ENCODE results near the gene RASGRP1.

RASGRP1 gene

DNA sequence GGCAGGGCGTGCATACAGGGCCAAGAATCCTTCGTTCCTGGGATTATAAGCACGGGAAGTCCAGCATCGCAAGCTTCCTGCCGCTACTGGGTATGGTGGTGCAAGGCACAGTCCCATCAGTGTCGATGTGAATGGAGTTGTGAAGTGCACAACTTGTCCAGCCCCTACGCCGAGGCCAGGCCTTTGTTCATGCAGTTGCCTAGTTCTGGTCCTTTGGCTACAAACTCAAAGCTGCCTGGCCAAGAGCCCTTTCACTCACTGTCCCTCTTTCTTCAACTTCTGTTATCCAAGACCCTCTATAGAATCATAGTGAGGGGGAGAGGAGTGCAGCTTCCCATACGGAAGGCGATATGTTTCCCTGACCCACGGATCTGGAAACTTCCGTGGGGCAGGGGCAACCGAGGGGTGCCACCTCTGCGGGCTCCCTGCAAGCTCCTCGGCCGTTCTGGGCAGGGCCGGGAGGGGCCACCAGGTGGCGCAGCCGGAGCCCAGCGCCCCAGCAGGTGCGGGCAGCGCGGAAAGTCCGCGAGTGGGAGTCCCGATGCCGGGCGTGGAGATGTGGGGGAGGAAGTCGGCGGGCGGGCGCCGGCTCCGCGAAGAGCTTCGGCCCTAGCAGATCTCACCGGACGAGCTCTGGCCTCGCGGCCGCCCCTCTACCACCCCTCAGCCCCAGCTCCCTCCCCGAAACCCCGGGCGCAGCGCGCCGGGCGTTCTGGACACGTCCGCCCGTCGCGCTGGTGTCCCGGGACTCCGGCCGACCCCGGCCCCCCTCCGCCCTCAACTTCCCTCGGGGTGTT is 693 bp downstream of the RASGRP1 start:
- peak overlapping the region; percentile 69 for H3K4me3 ChIP-seq (ENCODE audit: low read length)
- no peak overlapping the region for H3K27ac ChIP-seq (ENCODE audit: low read length)
- no peaks in the 10 kb centered on the region for H3K9me3 ChIP-seq (ENCODE audit: control insufficient read depth, low read depth, low read length)
- H3K36me3 ChIP-seq (ENCODE audit: control insufficient read depth, low read depth, low read length) = no peaks in the 10 kb centered on the region
- no peaks in the 10 kb centered on the region for H3K4me1 ChIP-seq (ENCODE audit: control insufficient read depth, low read depth, low read length)
- H3K9ac ChIP-seq (ENCODE audit: low read length) = no peak overlapping the region
- peaks cover 44% of the 10 kb centered on the region for H3K27me3 ChIP-seq (ENCODE audit: control insufficient read depth, insufficient read depth, low read length)

DNA sequence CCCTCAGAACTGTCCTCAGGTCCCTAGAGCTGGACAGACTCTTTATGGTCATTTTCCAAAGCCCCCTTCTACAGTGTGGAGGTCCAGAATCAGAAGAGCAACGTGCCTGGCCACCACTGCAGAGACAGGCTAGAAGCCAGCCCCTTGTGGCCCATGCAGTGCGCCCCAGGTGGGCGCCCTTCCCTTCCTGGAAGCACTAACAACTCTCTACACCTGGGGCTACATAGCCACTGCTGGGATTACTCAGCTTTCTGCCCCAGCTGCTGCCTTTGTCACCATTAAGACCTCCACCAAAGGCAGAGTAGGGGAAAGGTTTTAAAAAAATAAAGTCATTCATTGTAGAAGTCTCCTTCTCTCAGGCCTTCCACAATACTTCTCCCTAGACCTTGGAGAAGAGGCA is 2.3 kb downstream of the RASGRP1 start:
- Histone ChIP-seq H3K9ac (ENCODE audit: low read length) (no peak overlapping the region), H3K27ac (ENCODE audit: low read length) (no peak overlapping the region), H3K27me3 (ENCODE audit: control insufficient read depth, insufficient read depth, low read length) (peaks cover 44% of the 10 kb centered on the region), H3K36me3 (ENCODE audit: control insufficient read depth, low read depth, low read length) (no peaks in the 10 kb centered on the region), H3K4me1 (ENCODE audit: control insufficient read depth, low read depth, low read length) (no peaks in the 10 kb centered on the region), H3K9me3 (ENCODE audit: control insufficient read depth, low read depth, low read length) (no peaks in the 10 kb centered on the region), H3K4me3 (ENCODE audit: low read length) (no peak overlapping the region)

DNA sequence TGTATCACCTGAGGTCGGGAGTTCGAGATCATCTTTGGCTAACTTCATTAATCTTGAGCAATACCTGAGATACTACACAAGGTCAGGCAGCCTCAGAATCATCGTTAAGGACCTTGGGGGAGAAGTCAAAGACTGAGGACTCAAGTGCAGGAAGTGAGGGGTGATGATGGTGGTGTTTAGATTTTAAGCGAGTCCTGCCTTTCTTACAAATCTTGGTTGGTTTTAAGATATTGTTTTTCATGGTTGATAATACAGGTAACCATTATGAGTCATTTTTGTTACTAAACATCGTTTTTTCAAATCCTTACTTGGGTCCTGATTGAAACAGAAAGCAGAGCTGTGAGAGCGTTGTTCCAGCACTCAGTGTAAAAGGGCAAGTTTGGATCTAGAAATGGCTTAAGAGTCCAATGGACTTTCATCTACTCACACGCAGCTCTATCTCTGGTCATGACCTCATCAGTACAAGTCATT is 4.1 kb downstream of the RASGRP1 start:
- H3K27me3 ChIP-seq (ENCODE audit: control insufficient read depth, insufficient read depth, low read length) = peaks cover 28% of the 10 kb centered on the region
- H3K36me3 ChIP-seq (ENCODE audit: control insufficient read depth, low read depth, low read length) = no peaks in the 10 kb centered on the region
- H3K27ac ChIP-seq (ENCODE audit: low read length) = no peak overlapping the region
- no peaks in the 10 kb centered on the region for H3K9me3 ChIP-seq (ENCODE audit: control insufficient read depth, low read depth, low read length)
- no peaks in the 10 kb centered on the region for H3K4me1 ChIP-seq (ENCODE audit: control insufficient read depth, low read depth, low read length)
- H3K4me3 ChIP-seq (ENCODE audit: low read length) = no peak overlapping the region
- no peak overlapping the region for H3K9ac ChIP-seq (ENCODE audit: low read length)

GRCh38 chr15:38559636-38560307 is 4.8 kb downstream of the RASGRP1 start:
- H3K36me3 ChIP-seq (ENCODE audit: control insufficient read depth, low read depth, low read length) = no peaks in the 10 kb centered on the region
- H3K27ac ChIP-seq (ENCODE audit: low read length) = no peak overlapping the region
- H3K27me3 ChIP-seq (ENCODE audit: control insufficient read depth, insufficient read depth, low read length) = peaks cover 21% of the 10 kb centered on the region
- no peak overlapping the region for H3K4me3 ChIP-seq (ENCODE audit: low read length)
- H3K9ac ChIP-seq (ENCODE audit: low read length) = no peak overlapping the region
- no peaks in the 10 kb centered on the region for H3K4me1 ChIP-seq (ENCODE audit: control insufficient read depth, low read depth, low read length)
- H3K9me3 ChIP-seq (ENCODE audit: control insufficient read depth, low read depth, low read length) = no peaks in the 10 kb centered on the region

GRCh38 chr15:38559131-38559530 is 5.5 kb downstream of the RASGRP1 start:
- Histone ChIP-seq H3K36me3 (ENCODE audit: control insufficient read depth, low read depth, low read length) (no peaks in the 10 kb centered on the region), H3K9ac (ENCODE audit: low read length) (no peak overlapping the region), H3K4me3 (ENCODE audit: low read length) (no peak overlapping the region), H3K27me3 (ENCODE audit: control insufficient read depth, insufficient read depth, low read length) (peaks cover 19% of the 10 kb centered on the region), H3K27ac (ENCODE audit: low read length) (no peak overlapping the region), H3K9me3 (ENCODE audit: control insufficient read depth, low read depth, low read length) (no peaks in the 10 kb centered on the region), H3K4me1 (ENCODE audit: control insufficient read depth, low read depth, low read length) (no peaks in the 10 kb centered on the region)

DNA sequence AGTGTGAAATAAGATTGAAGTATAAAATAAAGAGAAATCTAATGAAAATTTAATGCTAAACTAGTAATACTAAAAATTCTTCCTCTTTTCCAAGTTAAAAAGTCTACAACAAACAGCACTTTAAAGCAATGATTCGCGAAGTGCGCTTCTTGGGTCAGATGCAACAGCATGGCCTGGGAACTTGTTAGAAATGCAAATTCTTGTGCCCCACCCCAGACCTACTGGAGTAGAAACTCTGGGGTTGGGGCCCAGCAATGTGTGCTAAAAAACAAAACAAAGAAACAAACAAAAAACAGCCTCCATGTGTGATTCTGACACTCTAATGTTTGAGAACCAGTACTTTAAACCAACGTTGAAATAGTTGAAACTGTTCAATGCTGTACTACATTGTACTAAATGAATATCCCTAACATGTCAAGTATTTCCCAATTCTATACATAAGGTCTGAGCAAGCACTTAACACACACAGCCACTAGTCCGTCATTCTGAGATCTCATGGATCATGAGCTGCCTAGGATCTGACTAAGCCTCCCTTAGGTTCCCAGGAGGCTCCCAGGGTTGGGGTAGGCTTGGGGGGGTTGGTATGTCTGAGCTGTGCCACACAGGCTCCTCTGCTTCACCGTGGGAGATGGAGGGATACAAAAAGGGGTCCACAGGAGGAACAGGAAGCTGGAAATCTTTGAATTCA is 6.1 kb downstream of the RASGRP1 start:
- Histone ChIP-seq H3K36me3 (ENCODE audit: control insufficient read depth, low read depth, low read length) (no peaks in the 10 kb centered on the region), H3K4me3 (ENCODE audit: low read length) (no peak overlapping the region), H3K4me1 (ENCODE audit: control insufficient read depth, low read depth, low read length) (peaks cover 4% of the 10 kb centered on the region), H3K27me3 (ENCODE audit: control insufficient read depth, insufficient read depth, low read length) (peaks cover 15% of the 10 kb centered on the region), H3K27ac (ENCODE audit: low read length) (no peak overlapping the region), H3K9ac (ENCODE audit: low read length) (no peak overlapping the region), H3K9me3 (ENCODE audit: control insufficient read depth, low read depth, low read length) (no peaks in the 10 kb centered on the region)

DNA sequence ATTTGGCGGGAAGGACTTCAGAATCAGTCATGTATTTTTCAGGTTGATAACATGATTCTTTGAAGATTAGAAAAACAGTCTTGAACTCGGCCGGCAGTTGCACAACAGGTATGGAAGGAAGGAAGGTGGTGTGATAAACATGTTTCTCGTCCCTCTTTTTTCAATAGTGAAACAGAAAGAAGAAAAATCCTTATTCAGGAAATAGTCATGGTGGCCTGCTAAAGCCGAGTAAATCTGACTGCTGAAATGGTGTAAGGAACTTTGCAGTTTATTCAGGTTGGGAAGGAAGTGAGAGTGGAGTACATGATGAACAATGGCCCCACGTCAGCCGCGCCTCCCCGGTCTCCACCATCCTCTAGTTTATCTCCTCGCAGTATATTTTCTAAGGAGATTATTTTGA is 6.7 kb downstream of the RASGRP1 start:
- Histone ChIP-seq H3K9ac (ENCODE audit: low read length) (no peak overlapping the region), H3K4me3 (ENCODE audit: low read length) (no peak overlapping the region), H3K36me3 (ENCODE audit: control insufficient read depth, low read depth, low read length) (no peaks in the 10 kb centered on the region), H3K4me1 (ENCODE audit: control insufficient read depth, low read depth, low read length) (peaks cover 4% of the 10 kb centered on the region), H3K9me3 (ENCODE audit: control insufficient read depth, low read depth, low read length) (no peaks in the 10 kb centered on the region), H3K27ac (ENCODE audit: low read length) (no peak overlapping the region), H3K27me3 (ENCODE audit: control insufficient read depth, insufficient read depth, low read length) (peaks cover 9% of the 10 kb centered on the region)

- no peaks in the 10 kb centered on the region for H3K36me3 ChIP-seq (ENCODE audit: control insufficient read depth, low read depth, low read length)
- H3K9ac ChIP-seq (ENCODE audit: low read length) = no peak overlapping the region
- no peak overlapping the region for H3K27ac ChIP-seq (ENCODE audit: low read length)
- H3K4me3 ChIP-seq (ENCODE audit: low read length) = no peak overlapping the region
- H3K27me3 ChIP-seq (ENCODE audit: control insufficient read depth, insufficient read depth, low read length) = no peaks in the 10 kb centered on the region
- no peaks in the 10 kb centered on the region for H3K9me3 ChIP-seq (ENCODE audit: control insufficient read depth, low read depth, low read length)
- peaks cover 16% of the 10 kb centered on the region for H3K4me1 ChIP-seq (ENCODE audit: control insufficient read depth, low read depth, low read length)
Measured at GRCh38 chr15:38555686-38556334, 8.8 kb downstream of the RASGRP1 start.

- H3K4me1 ChIP-seq (ENCODE audit: control insufficient read depth, low read depth, low read length) = peaks cover 16% of the 10 kb centered on the region
Measured at GRCh38 chr15:38554354-38554753, 10.3 kb downstream of the RASGRP1 start.

GRCh38 chr15:38553071-38553470 is 11.5 kb downstream of the RASGRP1 start:
- no peaks in the 10 kb centered on the region for H3K36me3 ChIP-seq (ENCODE audit: control insufficient read depth, low read depth, low read length)
- H3K4me1 ChIP-seq (ENCODE audit: control insufficient read depth, low read depth, low read length) = peaks cover 16% of the 10 kb centered on the region
- no peak overlapping the region for H3K9ac ChIP-seq (ENCODE audit: low read length)
- no peaks in the 10 kb centered on the region for H3K9me3 ChIP-seq (ENCODE audit: control insufficient read depth, low read depth, low read length)
- H3K27ac ChIP-seq (ENCODE audit: low read length) = no peak overlapping the region
- H3K4me3 ChIP-seq (ENCODE audit: low read length) = no peak overlapping the region
- H3K27me3 ChIP-seq (ENCODE audit: control insufficient read depth, insufficient read depth, low read length) = no peaks in the 10 kb centered on the region

More at GRCh38 chr15:38554354-38554753, 10.3 kb downstream of the RASGRP1 start:
- Histone ChIP-seq H3K27me3 (ENCODE audit: control insufficient read depth, insufficient read depth, low read length) (no peaks in the 10 kb centered on the region), H3K36me3 (ENCODE audit: control insufficient read depth, low read depth, low read length) (no peaks in the 10 kb centered on the region), H3K9me3 (ENCODE audit: control insufficient read depth, low read depth, low read length) (no peaks in the 10 kb centered on the region), H3K27ac (ENCODE audit: low read length) (no peak overlapping the region), H3K4me3 (ENCODE audit: low read length) (no peak overlapping the region), H3K9ac (ENCODE audit: low read length) (no peak overlapping the region)

All from iPS-18a (cell line).